Tibial nerve (tissue), 4 donors: Measurements from ENCODE around the gene NTM. TPM values are rescaled to one million over a fixed set of nuclear protein-coding genes. Genes with fewer than 3 reads are reported as not detected.

ENCODE experiments used
- DNase-seq, 2 donors: peaks; one replicate each; pipeline ENCODE4 v3.0.0-alpha.2; 2019; ENCODE audit warnings: low spot score in 2 of 2
- H3K27ac ChIP-seq, 4 donors: fragments of 200-600 bp; sonication (generic) in 3 of 4; one replicate each; pipeline ENCODE4 v1.5.1; 2017 to 2019; ENCODE audit warnings: mild to moderate bottlenecking in 1 of 4
- H3K27me3 ChIP-seq, 2 donors: fragments of 200-600 bp; sonication (generic) in 1 of 2; one replicate each; pipeline versions ENCODE4 v1.5.1 to v1.6.0; 2017 to 2019
- H3K36me3 ChIP-seq, 3 donors: fragments of 200-600 bp; sonication (generic); one replicate each; pipeline ENCODE4 v1.5.1; 2018 to 2019
- H3K4me1 ChIP-seq, 4 donors: fragments of 200-600 bp; sonication (generic) in 3 of 4; one replicate each; pipeline ENCODE4 v1.5.1; 2017 to 2019
- H3K4me3 ChIP-seq, 4 donors: fragments of 200-600 bp; sonication (generic) in 3 of 4; one replicate each; pipeline ENCODE4 v1.5.1; 2017 to 2019; ENCODE audit warnings: mild to moderate bottlenecking in 1 of 4, moderate library complexity in 1 of 4
- H3K9me3 ChIP-seq, 4 donors: fragments of 200-600 bp; sonication (generic) in 3 of 4; one replicate each; pipeline ENCODE4 v1.5.1; 2017 to 2019
- EP300 ChIP-seq, 2 donors: sonication (generic); formaldehyde crosslinking; IDR thresholded peaks; one replicate each; pipeline ENCODE4 v1.6.1; 2017; ENCODE audit warnings: antibody characterized with exemption in 2 of 2, mild to moderate bottlenecking in 1 of 2
- POLR2A ChIP-seq, 2 donors: fragments of 450-650 bp; IDR thresholded peaks; one replicate each; pipeline ENCODE4 v1.6.1; 2017; ENCODE audit warnings: antibody characterized with exemption in 2 of 2, mild to moderate bottlenecking in 2 of 2, moderate library complexity in 2 of 2
- WGBS, 2 donors: methylation state at CpG; one replicate each; pipeline ENCODE4 v1.1.5; 2018; 5-methylcytosine and 5-hydroxymethylcytosine counted together
- total RNA-seq, 4 donors: library from RNA; depleted of rRNA; stranded (reverse); fragments of >200 nt; gene quantifications; one replicate each; pipeline ENCODE4 v1.1.0, GENCODE V29; 2016
- TF ChIP-seq, protein P1 (sequence below), 5 experiments: fragments of 200-600 bp in 3 of 5; fragments of 450-650 bp in 2 of 5; sonication (generic) in 3 of 5; IDR thresholded peaks; one replicate each; pipeline ENCODE4 v1.5.1; 2016 to 2019; ENCODE audit warnings: antibody characterized with exemption in 5 of 5, mild to moderate bottlenecking in 3 of 5, moderate library complexity in 2 of 5

The NTM gene
- total RNA-seq, 4 donors from 2014 or later, result 3.7 to 11.4 (median 10.8) TPM

DNA sequence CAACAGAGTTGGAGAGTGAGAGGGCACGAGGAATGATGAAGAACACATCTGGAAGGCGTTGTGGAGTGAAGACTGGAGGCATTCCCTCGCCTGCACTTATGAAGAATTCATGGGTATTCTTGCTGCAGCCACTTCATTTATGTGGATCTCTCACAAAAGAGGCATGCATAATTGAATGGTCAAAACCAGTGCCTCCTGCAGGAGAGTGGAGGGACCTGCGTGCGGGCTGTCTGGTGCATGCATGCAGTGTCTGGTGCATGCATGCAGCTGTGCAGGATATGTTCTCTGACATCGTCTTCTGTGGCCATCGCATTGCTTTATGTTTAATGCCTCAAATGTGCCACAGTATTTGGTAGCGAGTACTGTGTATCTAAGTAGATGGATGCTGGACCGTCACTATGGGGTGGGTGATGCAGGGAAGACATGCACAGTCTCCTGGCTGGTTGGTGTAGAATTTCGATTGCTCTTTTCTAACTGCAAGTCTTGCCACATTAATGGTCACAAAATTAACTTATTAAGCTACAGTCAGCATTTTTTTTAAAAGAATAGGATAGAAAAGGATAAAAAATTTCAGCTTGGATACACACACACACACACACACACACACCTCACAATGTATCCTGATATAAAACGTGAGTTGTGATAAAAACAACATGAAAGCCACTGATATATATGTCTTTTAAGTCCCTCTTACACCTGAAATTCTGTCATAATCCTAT is 20.9 kb upstream of the NTM start:
- no peak overlapping the region for H3K4me3 ChIP-seq
- 80 to 83% methylated on average over 11 of the region's 11 CpGs for WGBS, 2 donors
- no peaks in the 10 kb centered on the region for H3K27me3 ChIP-seq
- DNase-seq, result no peak
- H3K27ac ChIP-seq, result no peak overlapping the region
- TF ChIP-seq, protein P1, sequence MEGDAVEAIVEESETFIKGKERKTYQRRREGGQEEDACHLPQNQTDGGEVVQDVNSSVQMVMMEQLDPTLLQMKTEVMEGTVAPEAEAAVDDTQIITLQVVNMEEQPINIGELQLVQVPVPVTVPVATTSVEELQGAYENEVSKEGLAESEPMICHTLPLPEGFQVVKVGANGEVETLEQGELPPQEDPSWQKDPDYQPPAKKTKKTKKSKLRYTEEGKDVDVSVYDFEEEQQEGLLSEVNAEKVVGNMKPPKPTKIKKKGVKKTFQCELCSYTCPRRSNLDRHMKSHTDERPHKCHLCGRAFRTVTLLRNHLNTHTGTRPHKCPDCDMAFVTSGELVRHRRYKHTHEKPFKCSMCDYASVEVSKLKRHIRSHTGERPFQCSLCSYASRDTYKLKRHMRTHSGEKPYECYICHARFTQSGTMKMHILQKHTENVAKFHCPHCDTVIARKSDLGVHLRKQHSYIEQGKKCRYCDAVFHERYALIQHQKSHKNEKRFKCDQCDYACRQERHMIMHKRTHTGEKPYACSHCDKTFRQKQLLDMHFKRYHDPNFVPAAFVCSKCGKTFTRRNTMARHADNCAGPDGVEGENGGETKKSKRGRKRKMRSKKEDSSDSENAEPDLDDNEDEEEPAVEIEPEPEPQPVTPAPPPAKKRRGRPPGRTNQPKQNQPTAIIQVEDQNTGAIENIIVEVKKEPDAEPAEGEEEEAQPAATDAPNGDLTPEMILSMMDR (IDR thresholded peaks at IDR 0.05), result no peak
- TF ChIP-seq EP300 (IDR thresholded peaks at IDR 0.05), result no peak
- no peak for TF ChIP-seq POLR2A (IDR thresholded peaks at IDR 0.05)
- no peaks in the 10 kb centered on the region for H3K4me1 ChIP-seq
- no peaks in the 10 kb centered on the region for H3K9me3 ChIP-seq
- no peaks in the 10 kb centered on the region for H3K36me3 ChIP-seq

DNA sequence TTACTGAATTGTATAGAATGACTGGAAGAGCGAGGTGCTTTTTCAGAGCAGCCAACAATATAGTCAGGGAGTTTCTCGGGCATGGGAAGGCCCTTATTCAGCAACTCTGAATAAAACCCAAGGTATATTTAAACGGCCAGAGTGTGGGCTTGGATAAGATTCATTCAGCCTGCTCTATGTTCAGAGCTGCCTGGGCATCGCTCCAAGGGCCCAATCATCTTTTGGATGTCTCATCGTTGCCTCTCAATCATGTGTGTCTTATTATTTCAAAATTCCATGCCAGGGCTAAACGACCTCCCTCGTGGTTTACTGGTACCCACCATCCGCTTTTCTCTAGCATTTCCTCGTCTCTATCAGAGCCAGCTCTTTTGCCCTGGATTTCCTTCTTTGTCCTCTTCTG is 19.5 kb upstream of the NTM start:
- Histone ChIP-seq H3K27me3 (no peaks in the 10 kb centered on the region), H3K27ac (no peak overlapping the region), H3K4me1 (no peaks in the 10 kb centered on the region), H3K36me3 (no peaks in the 10 kb centered on the region), H3K4me3 (no peak overlapping the region), H3K9me3 (no peaks in the 10 kb centered on the region)
- TF ChIP-seq EP300 (IDR thresholded peaks at IDR 0.05), result no peak
- TF ChIP-seq, protein P1 (IDR thresholded peaks at IDR 0.05), result no peak
- TF ChIP-seq POLR2A (IDR thresholded peaks at IDR 0.05), result no peak
- no peak for DNase-seq
- WGBS, 2 donors, result 51 to 61% methylated on average over 9 of the region's 9 CpGs

DNA sequence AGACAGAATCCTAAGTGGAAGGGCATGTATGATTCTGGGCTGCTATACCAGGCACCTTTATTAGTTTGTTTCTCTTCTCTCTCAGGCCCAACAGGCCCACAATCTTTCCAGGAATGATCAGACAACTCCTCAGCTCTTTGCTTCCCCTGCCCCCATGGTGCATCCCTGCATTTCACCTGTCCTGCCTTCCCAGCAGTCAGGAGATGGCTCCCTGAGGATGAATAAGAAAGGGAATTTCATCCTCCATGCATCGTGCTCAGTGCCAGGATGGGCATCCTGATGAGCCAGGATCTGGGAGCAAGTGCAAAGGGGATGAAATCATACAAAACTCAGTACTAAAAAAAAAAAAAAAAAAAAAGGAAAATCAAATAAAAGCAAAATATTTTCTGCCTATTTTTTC is 18.6 kb upstream of the NTM start:
- Histone ChIP-seq H3K27me3 (no peaks in the 10 kb centered on the region), H3K4me3 (no peak overlapping the region), H3K4me1 (no peaks in the 10 kb centered on the region), H3K9me3 (no peaks in the 10 kb centered on the region), H3K36me3 (no peaks in the 10 kb centered on the region), H3K27ac (no peak overlapping the region)
- 33 to 63% methylated on average over 1 of the region's 1 CpG for WGBS, 2 donors
- TF ChIP-seq EP300 (IDR thresholded peaks at IDR 0.05), result no peak
- TF ChIP-seq, protein P1 (IDR thresholded peaks at IDR 0.05), result no peak
- TF ChIP-seq POLR2A (IDR thresholded peaks at IDR 0.05), result no peak
- DNase-seq, result no peak

DNA sequence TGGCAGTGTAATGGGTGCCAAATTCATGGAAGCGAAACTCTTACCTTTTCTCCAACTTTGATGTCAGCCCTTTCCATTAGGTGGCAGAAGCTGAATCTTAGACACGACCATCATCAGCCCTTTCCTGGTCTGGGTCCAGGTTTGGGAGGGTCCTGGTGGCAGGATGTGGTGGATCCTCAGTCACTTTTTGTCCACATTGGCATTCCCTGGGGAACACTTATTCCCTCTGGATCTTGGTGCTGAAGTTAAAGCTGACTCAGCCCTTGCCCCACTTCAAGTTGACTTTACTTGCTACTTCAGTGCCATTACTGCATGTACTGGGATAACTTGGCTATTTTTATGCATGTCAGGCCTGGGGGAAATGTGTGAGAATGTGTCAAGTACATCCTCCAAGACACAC is 16.6 kb upstream of the NTM start:
- Histone ChIP-seq H3K36me3 (no peaks in the 10 kb centered on the region), H3K27ac (no peak overlapping the region), H3K4me1 (no peaks in the 10 kb centered on the region), H3K9me3 (no peaks in the 10 kb centered on the region), H3K27me3 (no peaks in the 10 kb centered on the region), H3K4me3 (no peak overlapping the region)
- TF ChIP-seq POLR2A (IDR thresholded peaks at IDR 0.05), result no peak
- no peak for TF ChIP-seq EP300 (IDR thresholded peaks at IDR 0.05)
- TF ChIP-seq, protein P1 (IDR thresholded peaks at IDR 0.05), result no peak
- WGBS, 2 donors, result 80 to 88% methylated on average over 2 of the region's 2 CpGs
- DNase-seq, result no peak

DNA sequence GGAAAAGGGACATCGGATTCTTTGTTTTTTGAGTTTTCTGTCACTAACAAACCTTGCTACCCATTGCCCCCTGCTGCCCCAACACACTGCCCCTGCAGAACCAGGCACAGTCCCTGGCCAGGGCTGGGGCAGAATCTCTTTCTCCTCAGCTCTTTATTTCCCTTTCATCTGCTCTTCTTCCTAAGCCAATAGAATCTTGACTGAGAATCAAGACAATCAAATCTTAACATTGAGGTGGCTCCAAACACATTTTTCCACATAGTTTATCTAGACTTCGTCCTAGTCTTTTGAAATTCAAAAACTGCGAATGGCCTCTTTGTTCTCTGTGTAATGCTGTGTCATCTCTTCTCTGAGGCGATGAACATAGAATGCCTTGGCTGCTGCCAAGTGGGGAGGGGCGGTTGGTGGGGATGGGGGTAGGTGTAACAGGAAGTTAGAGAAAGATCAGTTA is 16.1 kb upstream of the NTM start:
- H3K4me1 ChIP-seq, result no peaks in the 10 kb centered on the region
- no peak for DNase-seq
- TF ChIP-seq, protein P1 (IDR thresholded peaks at IDR 0.05), result no peak
- TF ChIP-seq POLR2A (IDR thresholded peaks at IDR 0.05) (no peak), EP300 (IDR thresholded peaks at IDR 0.05) (no peak)
- no peaks in the 10 kb centered on the region for H3K36me3 ChIP-seq
- no peak overlapping the region for H3K4me3 ChIP-seq
- no peak overlapping the region for H3K27ac ChIP-seq
- WGBS, 2 donors, result 26 to 30% methylated on average over 5 of the region's 5 CpGs
- H3K9me3 ChIP-seq, result no peaks in the 10 kb centered on the region
- no peaks in the 10 kb centered on the region for H3K27me3 ChIP-seq
